Muscle layer of colon (tissue), 2 donors: Measurements from ENCODE around the gene RCAN2.

ENCODE experiments used
- H3K27ac ChIP-seq: one replicate; pipeline ENCODE4 v1.7.0; 2013; ENCODE audit warnings: low read depth, mild to moderate bottlenecking, low read length, moderate library complexity
- H3K27me3 ChIP-seq, 2 donors: one replicate each; pipeline ENCODE4 v1.7.0; 2013; ENCODE audit warnings: low read length in 2 of 2, mild to moderate bottlenecking in 2 of 2; ENCODE audit not compliant: insufficient read depth in 2 of 2, control insufficient read depth in 1 of 2
- H3K36me3 ChIP-seq: one replicate; pipeline ENCODE4 v1.7.0; 2013; ENCODE audit warnings: mild to moderate bottlenecking, low read length; ENCODE audit not compliant: insufficient read depth
- H3K4me1 ChIP-seq: one replicate; pipeline ENCODE4 v1.7.0; 2013; ENCODE audit warnings: mild to moderate bottlenecking, low read length; ENCODE audit not compliant: insufficient read depth
- H3K4me3 ChIP-seq, 2 donors: one replicate each; pipeline ENCODE4 v1.7.0; 2013; ENCODE audit warnings: low read length in 2 of 2, low read depth in 1 of 2, mild to moderate bottlenecking in 1 of 2, moderate library complexity in 1 of 2
- H3K9ac ChIP-seq: one replicate; pipeline ENCODE4 v1.7.0; 2013; ENCODE audit warnings: low read length
- H3K9me3 ChIP-seq: one replicate; pipeline ENCODE4 v1.7.0; 2013; ENCODE audit warnings: mild to moderate bottlenecking, low read length
- donor health status: abdominal sarcoma.
- donor health status: Adenocarcinoma of cecum.

The RCAN2 gene

GRCh38 chr6:46236752-46237151, 254.5 kb downstream of the RCAN2 start:
- H3K27me3 ChIP-seq: no peaks in the 10 kb centered on the region
- H3K27ac ChIP-seq: no peak overlapping the region
- H3K36me3 ChIP-seq: no peaks in the 10 kb centered on the region
- H3K4me3 ChIP-seq: no peak overlapping the region
- H3K9me3 ChIP-seq: no peaks in the 10 kb centered on the region
- H3K9ac ChIP-seq: no peak overlapping the region
- no peaks in the 10 kb centered on the region for H3K4me1 ChIP-seq

GRCh38 chr6:46235242-46235641, 256.0 kb downstream of the RCAN2 start:
- Histone ChIP-seq H3K36me3 (no peaks in the 10 kb centered on the region), H3K27ac (no peak overlapping the region), H3K9ac (no peak overlapping the region), H3K4me3 (no peak overlapping the region), H3K9me3 (no peaks in the 10 kb centered on the region), H3K27me3 (no peaks in the 10 kb centered on the region), H3K4me1 (no peaks in the 10 kb centered on the region)

- Histone ChIP-seq H3K4me1 (no peaks in the 10 kb centered on the region), H3K27ac (no peak overlapping the region), H3K9me3 (no peaks in the 10 kb centered on the region), H3K9ac (no peak overlapping the region), H3K4me3 (no peak overlapping the region), H3K36me3 (no peaks in the 10 kb centered on the region), H3K27me3 (no peaks in the 10 kb centered on the region)
Observed at GRCh38 chr6:46234700-46235099, 256.5 kb downstream of the RCAN2 start.

GRCh38 chr6:46234156-46234556, 257.1 kb downstream of the RCAN2 start:
- H3K4me1 ChIP-seq: no peaks in the 10 kb centered on the region
- H3K9ac ChIP-seq: no peak overlapping the region
- no peak overlapping the region for H3K4me3 ChIP-seq
- H3K27ac ChIP-seq: no peak overlapping the region
- H3K27me3 ChIP-seq: no peaks in the 10 kb centered on the region
- H3K36me3 ChIP-seq: no peaks in the 10 kb centered on the region
- no peaks in the 10 kb centered on the region for H3K9me3 ChIP-seq

- no peak overlapping the region for H3K27ac ChIP-seq
- no peak overlapping the region for H3K9ac ChIP-seq
- H3K27me3 ChIP-seq: no peaks in the 10 kb centered on the region
- no peaks in the 10 kb centered on the region for H3K36me3 ChIP-seq
- no peaks in the 10 kb centered on the region for H3K9me3 ChIP-seq
- H3K4me1 ChIP-seq: no peaks in the 10 kb centered on the region
- no peak overlapping the region for H3K4me3 ChIP-seq
Observed at GRCh38 chr6:46233129-46233528, 258.1 kb downstream of the RCAN2 start.

- no peaks in the 10 kb centered on the region for H3K9me3 ChIP-seq
- no peak overlapping the region for H3K9ac ChIP-seq
- H3K27me3 ChIP-seq: no peaks in the 10 kb centered on the region
- no peak overlapping the region for H3K4me3 ChIP-seq
- H3K36me3 ChIP-seq: no peaks in the 10 kb centered on the region
- H3K4me1 ChIP-seq: no peaks in the 10 kb centered on the region
- no peak overlapping the region for H3K27ac ChIP-seq
Observed at GRCh38 chr6:46222286-46222685, 269.0 kb downstream of the RCAN2 start.

- Histone ChIP-seq H3K27ac (no peak overlapping the region), H3K27me3 (no peaks in the 10 kb centered on the region), H3K36me3 (no peaks in the 10 kb centered on the region), H3K4me1 (no peaks in the 10 kb centered on the region), H3K9me3 (no peaks in the 10 kb centered on the region), H3K4me3 (no peak overlapping the region), H3K9ac (no peak overlapping the region)
Observed at GRCh38 chr6:46221222-46221793, 269.9 kb downstream of the RCAN2 start.

- Histone ChIP-seq H3K9me3 (no peaks in the 10 kb centered on the region), H3K9ac (no peak overlapping the region), H3K36me3 (no peaks in the 10 kb centered on the region), H3K4me3 (no peak overlapping the region), H3K27me3 (no peaks in the 10 kb centered on the region), H3K27ac (no peak overlapping the region), H3K4me1 (no peaks in the 10 kb centered on the region)
Observed at GRCh38 chr6:46220352-46221221, 270.7 kb downstream of the RCAN2 start.

GRCh38 chr6:46219661-46220060, 271.6 kb downstream of the RCAN2 start:
- H3K27me3 ChIP-seq: no peaks in the 10 kb centered on the region
- H3K4me3 ChIP-seq: no peak overlapping the region
- H3K4me1 ChIP-seq: no peaks in the 10 kb centered on the region
- no peaks in the 10 kb centered on the region for H3K36me3 ChIP-seq
- H3K9me3 ChIP-seq: no peaks in the 10 kb centered on the region
- no peak overlapping the region for H3K27ac ChIP-seq
- no peak overlapping the region for H3K9ac ChIP-seq

GRCh38 chr6:46218457-46218856, 272.8 kb downstream of the RCAN2 start:
- no peak overlapping the region for H3K9ac ChIP-seq
- no peak overlapping the region for H3K27ac ChIP-seq
- no peaks in the 10 kb centered on the region for H3K27me3 ChIP-seq
- H3K36me3 ChIP-seq: no peaks in the 10 kb centered on the region
- no peak overlapping the region for H3K4me3 ChIP-seq
- H3K9me3 ChIP-seq: no peaks in the 10 kb centered on the region
- H3K4me1 ChIP-seq: no peaks in the 10 kb centered on the region

- Histone ChIP-seq H3K27ac (no peak overlapping the region), H3K36me3 (no peaks in the 10 kb centered on the region), H3K4me3 (no peak overlapping the region), H3K9ac (no peak overlapping the region), H3K9me3 (no peaks in the 10 kb centered on the region), H3K4me1 (no peaks in the 10 kb centered on the region), H3K27me3 (no peaks in the 10 kb centered on the region)
Observed at GRCh38 chr6:46217671-46218131, 273.5 kb downstream of the RCAN2 start.

- H3K9me3 ChIP-seq: no peaks in the 10 kb centered on the region
- no peak overlapping the region for H3K27ac ChIP-seq
- no peaks in the 10 kb centered on the region for H3K36me3 ChIP-seq
Observed at GRCh38 chr6:46216879-46217278, 274.4 kb downstream of the RCAN2 start.

More at GRCh38 chr6:46216879-46217278, 274.4 kb downstream of the RCAN2 start:
- H3K4me3 ChIP-seq: no peak overlapping the region
- no peaks in the 10 kb centered on the region for H3K27me3 ChIP-seq
- H3K9ac ChIP-seq: no peak overlapping the region
- H3K4me1 ChIP-seq: no peaks in the 10 kb centered on the region
